Measurements from ENCODE around the gene GAREM2.

The GAREM2 gene

DNA sequence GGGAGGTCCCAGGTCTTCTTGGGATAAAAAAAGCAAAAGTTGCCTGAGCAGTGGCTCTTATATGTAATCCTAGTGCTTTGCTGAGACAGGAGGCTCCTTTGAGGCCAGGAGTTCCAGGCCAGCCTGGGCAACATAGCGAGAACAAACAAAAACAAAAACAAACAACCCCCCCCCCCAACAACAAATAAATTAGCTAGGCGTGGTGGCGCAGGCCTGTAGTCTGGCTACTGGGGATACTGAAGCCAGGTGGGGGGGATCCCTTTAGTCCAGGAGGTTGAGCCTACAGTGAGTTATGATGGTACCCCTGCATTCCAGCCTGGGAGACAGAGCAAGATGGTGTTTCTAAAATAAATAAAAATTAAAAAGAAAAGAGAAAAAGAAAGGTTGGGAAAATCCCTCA, 5.4 kb downstream of the GAREM2 start:
- no peak for DNase-seq (ENCODE audit: low read depth in 1 of 2, low spot score in 1 of 2)
- no peak for TF ChIP-seq SPI1 (IDR thresholded peaks at IDR 0.05; ENCODE audit: borderline replicate concordance, low read depth)
- TF ChIP-seq POLR2AphosphoS5 (IDR thresholded peaks at IDR 0.05; ENCODE audit: low read depth), result no peak
- Histone ChIP-seq H3K4me3 (replicated peaks; ENCODE audit: insufficient read depth, low read length) (no peak overlapping the region), H3K27ac (replicated peaks) (no peak overlapping the region), H3K27me3 (ENCODE audit: insufficient read depth, poor library complexity, severe bottlenecking) (peaks cover 16% of the 10 kb centered on the region)

DNA sequence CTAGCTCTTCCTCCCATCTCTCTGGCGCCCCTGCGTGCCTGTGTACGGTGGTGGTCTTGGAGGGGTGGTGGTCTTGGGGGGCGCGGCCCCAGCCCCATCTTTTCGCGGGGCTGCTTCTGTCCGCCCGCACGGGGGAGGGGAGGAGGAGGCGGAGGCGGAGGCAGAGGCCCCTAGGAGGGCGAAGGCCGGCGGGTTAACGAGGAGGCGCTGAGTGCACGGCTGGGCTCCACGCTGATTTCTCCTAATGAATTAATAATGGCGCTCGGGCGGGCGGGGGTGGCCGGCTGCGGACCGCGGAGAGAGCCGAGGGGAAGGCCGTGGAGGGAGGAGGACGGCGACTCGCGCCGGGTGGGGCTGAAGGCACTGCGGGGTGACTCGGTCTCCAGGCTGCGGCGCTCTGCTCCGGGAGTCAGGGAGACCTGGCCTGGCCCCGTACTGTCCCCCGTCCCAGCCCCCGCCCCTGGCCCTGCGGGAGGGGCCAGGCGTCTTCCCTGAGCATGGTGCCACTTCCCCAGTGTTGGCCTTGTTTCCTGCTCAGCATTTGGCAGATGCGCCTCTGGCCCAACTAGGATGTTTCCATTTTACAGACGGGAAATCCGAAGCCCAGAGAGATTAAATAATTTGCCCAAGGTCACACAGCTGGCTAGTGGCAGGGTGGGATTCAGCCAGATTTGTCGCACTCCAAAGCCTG, 6.0 kb downstream of the GAREM2 start:
- Histone ChIP-seq H3K4me3 (replicated peaks; ENCODE audit: insufficient read depth, low read length) (peak overlapping the region; percentile 37), H3K27me3 (ENCODE audit: insufficient read depth, poor library complexity, severe bottlenecking) (peaks cover 13% of the 10 kb centered on the region), H3K27ac (replicated peaks) (no peak overlapping the region)
- no peak for DNase-seq (ENCODE audit: low read depth in 1 of 2, low spot score in 1 of 2)
- TF ChIP-seq GABPA (IDR thresholded peaks at IDR 0.05; ENCODE audit: low read depth) (no peak), POLR2AphosphoS5 (IDR thresholded peaks at IDR 0.05; ENCODE audit: low read depth) (no peak), SPI1 (IDR thresholded peaks at IDR 0.05; ENCODE audit: borderline replicate concordance, low read depth) (no peak)
- TF ChIP-seq, protein P1, sequence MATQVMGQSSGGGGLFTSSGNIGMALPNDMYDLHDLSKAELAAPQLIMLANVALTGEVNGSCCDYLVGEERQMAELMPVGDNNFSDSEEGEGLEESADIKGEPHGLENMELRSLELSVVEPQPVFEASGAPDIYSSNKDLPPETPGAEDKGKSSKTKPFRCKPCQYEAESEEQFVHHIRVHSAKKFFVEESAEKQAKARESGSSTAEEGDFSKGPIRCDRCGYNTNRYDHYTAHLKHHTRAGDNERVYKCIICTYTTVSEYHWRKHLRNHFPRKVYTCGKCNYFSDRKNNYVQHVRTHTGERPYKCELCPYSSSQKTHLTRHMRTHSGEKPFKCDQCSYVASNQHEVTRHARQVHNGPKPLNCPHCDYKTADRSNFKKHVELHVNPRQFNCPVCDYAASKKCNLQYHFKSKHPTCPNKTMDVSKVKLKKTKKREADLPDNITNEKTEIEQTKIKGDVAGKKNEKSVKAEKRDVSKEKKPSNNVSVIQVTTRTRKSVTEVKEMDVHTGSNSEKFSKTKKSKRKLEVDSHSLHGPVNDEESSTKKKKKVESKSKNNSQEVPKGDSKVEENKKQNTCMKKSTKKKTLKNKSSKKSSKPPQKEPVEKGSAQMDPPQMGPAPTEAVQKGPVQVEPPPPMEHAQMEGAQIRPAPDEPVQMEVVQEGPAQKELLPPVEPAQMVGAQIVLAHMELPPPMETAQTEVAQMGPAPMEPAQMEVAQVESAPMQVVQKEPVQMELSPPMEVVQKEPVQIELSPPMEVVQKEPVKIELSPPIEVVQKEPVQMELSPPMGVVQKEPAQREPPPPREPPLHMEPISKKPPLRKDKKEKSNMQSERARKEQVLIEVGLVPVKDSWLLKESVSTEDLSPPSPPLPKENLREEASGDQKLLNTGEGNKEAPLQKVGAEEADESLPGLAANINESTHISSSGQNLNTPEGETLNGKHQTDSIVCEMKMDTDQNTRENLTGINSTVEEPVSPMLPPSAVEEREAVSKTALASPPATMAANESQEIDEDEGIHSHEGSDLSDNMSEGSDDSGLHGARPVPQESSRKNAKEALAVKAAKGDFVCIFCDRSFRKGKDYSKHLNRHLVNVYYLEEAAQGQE (IDR thresholded peaks at IDR 0.05; ENCODE audit: insufficient replicate concordance, low read depth), result no peak
- TF ChIP-seq, protein P2, sequence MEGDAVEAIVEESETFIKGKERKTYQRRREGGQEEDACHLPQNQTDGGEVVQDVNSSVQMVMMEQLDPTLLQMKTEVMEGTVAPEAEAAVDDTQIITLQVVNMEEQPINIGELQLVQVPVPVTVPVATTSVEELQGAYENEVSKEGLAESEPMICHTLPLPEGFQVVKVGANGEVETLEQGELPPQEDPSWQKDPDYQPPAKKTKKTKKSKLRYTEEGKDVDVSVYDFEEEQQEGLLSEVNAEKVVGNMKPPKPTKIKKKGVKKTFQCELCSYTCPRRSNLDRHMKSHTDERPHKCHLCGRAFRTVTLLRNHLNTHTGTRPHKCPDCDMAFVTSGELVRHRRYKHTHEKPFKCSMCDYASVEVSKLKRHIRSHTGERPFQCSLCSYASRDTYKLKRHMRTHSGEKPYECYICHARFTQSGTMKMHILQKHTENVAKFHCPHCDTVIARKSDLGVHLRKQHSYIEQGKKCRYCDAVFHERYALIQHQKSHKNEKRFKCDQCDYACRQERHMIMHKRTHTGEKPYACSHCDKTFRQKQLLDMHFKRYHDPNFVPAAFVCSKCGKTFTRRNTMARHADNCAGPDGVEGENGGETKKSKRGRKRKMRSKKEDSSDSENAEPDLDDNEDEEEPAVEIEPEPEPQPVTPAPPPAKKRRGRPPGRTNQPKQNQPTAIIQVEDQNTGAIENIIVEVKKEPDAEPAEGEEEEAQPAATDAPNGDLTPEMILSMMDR (IDR thresholded peaks at IDR 0.05; ENCODE audit: insufficient read depth, low read length), result no peak

DNA sequence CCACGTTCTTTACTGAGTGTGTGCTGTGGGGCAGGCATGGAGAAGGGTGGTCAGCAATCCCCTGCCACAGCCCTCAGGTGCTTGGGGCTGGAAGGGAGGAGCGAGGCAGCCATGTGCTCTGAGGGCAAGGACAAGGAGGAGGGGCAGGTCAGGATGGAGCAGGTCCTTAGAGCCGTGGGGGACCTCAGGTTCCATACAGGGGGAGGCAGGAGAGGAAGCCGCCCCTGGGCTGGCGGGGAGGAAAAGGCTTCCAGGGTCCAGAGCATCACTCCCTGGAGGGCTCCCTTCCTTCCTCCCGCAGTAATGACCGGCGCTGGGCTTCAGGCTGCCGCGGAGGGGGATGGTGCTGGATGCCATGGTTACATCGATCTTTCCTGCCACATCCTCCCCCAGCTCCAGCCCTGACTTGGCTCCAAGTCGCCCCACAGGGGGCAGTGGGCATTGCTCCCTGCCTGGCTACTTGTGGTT, 6.6 kb downstream of the GAREM2 start:
- no peak for TF ChIP-seq POLR2AphosphoS5 (IDR thresholded peaks at IDR 0.05; ENCODE audit: low read depth)
- TF ChIP-seq, protein P1 (IDR thresholded peaks at IDR 0.05; ENCODE audit: insufficient replicate concordance, low read depth), result no peak
- no peak for TF ChIP-seq SPI1 (IDR thresholded peaks at IDR 0.05; ENCODE audit: borderline replicate concordance, low read depth)
- TF ChIP-seq, protein P2 (IDR thresholded peaks at IDR 0.05; ENCODE audit: insufficient read depth, low read length), result no peak
- TF ChIP-seq GABPA (IDR thresholded peaks at IDR 0.05; ENCODE audit: low read depth), result no peak
- no peak overlapping the region for H3K27ac ChIP-seq (replicated peaks)
- H3K27me3 ChIP-seq (ENCODE audit: insufficient read depth, poor library complexity, severe bottlenecking), result peaks cover 8% of the 10 kb centered on the region
- H3K4me3 ChIP-seq (replicated peaks; ENCODE audit: insufficient read depth, low read length), result peak overlapping the region; percentile 37; the same call in 1 of the 2 replicates
- DNase-seq (ENCODE audit: low read depth in 1 of 2, low spot score in 1 of 2), result no peak

DNA sequence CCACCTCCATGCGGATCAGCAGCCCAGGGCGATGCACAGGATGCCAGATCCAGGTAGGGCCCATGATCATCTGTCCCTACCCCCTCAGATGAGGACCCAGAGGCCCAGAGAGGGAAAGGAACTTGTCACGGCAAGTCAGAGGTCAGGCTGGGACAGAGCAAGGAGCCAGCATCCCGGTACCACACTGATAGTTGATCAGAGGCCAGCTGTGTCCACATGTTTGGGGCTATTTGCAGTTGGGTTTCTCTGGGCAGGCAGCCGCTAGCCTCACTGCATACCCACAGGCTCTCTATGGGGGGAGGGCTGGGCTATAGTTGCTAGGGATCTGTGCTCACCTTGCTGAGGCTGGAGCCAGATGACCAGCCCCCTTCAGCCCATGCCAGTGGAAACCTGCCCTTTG, 9.6 kb downstream of the GAREM2 start:
- H3K27me3 ChIP-seq (ENCODE audit: insufficient read depth, poor library complexity, severe bottlenecking), result peaks cover 6% of the 10 kb centered on the region
- no peak overlapping the region for H3K4me3 ChIP-seq (replicated peaks; ENCODE audit: insufficient read depth, low read length)
- TF ChIP-seq POLR2AphosphoS5 (IDR thresholded peaks at IDR 0.05; ENCODE audit: low read depth) (no peak), SPI1 (IDR thresholded peaks at IDR 0.05; ENCODE audit: borderline replicate concordance, low read depth) (no peak), GABPA (IDR thresholded peaks at IDR 0.05; ENCODE audit: low read depth) (no peak)
- TF ChIP-seq, protein P1 (IDR thresholded peaks at IDR 0.05; ENCODE audit: insufficient replicate concordance, low read depth), result no peak
- TF ChIP-seq, protein P2 (IDR thresholded peaks at IDR 0.05; ENCODE audit: insufficient read depth, low read length), result no peak
- DNase-seq (ENCODE audit: low read depth in 1 of 2, low spot score in 1 of 2), result no peak
- H3K27ac ChIP-seq (replicated peaks), result no peak overlapping the region
